Keratinocyte (primary cell): Measurements from ENCODE around the gene TMEM229B. TPM values are rescaled to one million over a fixed set of nuclear protein-coding genes. Genes with fewer than 3 reads are reported as not detected.

Source experiments
- DNase-seq: peaks from one replicate; pipeline ENCODE4 v3.0.0-alpha.2; 2011; ENCODE audit warnings: low read depth, missing footprints, low spot score
- FAIRE-seq: peaks from 2 replicates; lab custom pipeline; 2011; peaks lifted over from hg19 to GRCh38; lab: Jason Lieb, UNC
- H2AFZ ChIP-seq: 2 replicates; pipeline ENCODE4 v1.6.0; 2012; ENCODE audit warnings: low read length, control low read depth, inconsistent platforms; ENCODE audit not compliant: control insufficient read depth
- H3K27ac ChIP-seq: 2 replicates; pipeline ENCODE4 v1.5.1; 2011; ENCODE audit warnings: low read length; ENCODE audit not compliant: control insufficient read depth, insufficient read depth
- H3K27me3 ChIP-seq: 3 replicates; pipeline ENCODE4 v1.6.0; 2011; ENCODE audit warnings: low read length; ENCODE audit not compliant: control insufficient read depth, insufficient read depth; ENCODE audit errors: extremely low read depth
- H3K36me3 ChIP-seq, 2 experiments: 2 replicates in 1 of 2; 3 replicates in 1 of 2; pipeline ENCODE4 v1.5.1; 2011; ENCODE audit warnings: low read length in 2 of 2, mild to moderate bottlenecking in 1 of 2; ENCODE audit not compliant: control insufficient read depth in 2 of 2, insufficient read depth in 2 of 2; ENCODE audit errors: extremely low read depth in 1 of 2
- H3K4me1 ChIP-seq: 3 replicates; pipeline ENCODE4 v1.5.1; 2011; ENCODE audit warnings: low read length; ENCODE audit not compliant: control insufficient read depth, insufficient read depth; ENCODE audit errors: extremely low read depth
- H3K4me2 ChIP-seq: 3 replicates; pipeline ENCODE4 v1.6.0; 2011; ENCODE audit warnings: low read depth, low read length; ENCODE audit not compliant: control insufficient read depth, insufficient read depth; ENCODE audit errors: extremely low read depth
- H3K4me3 ChIP-seq, 3 experiments: fragments of 200-600 bp in 1 of 3; sonication (generic) in 1 of 3; 2 replicates in 2 of 3; 3 replicates in 1 of 3; pipeline ENCODE4 v1.5.1; 2011 to 2016; ENCODE audit warnings: low read length in 3 of 3, mild to moderate bottlenecking in 3 of 3, control low read depth in 2 of 3, inconsistent platforms in 1 of 3, low read depth in 1 of 3, mixed read lengths in 1 of 3, mixed run types in 1 of 3, moderate library complexity in 1 of 3; ENCODE audit not compliant: control insufficient read depth in 2 of 3, insufficient read depth in 2 of 3; ENCODE audit errors: extremely low read depth in 1 of 3
- H3K79me2 ChIP-seq: 2 replicates; pipeline ENCODE4 v1.6.0; 2012; ENCODE audit warnings: low read length; ENCODE audit not compliant: control insufficient read depth, insufficient read depth
- H3K9ac ChIP-seq: 3 replicates; pipeline ENCODE4 v1.6.0; 2011; ENCODE audit warnings: low read length; ENCODE audit not compliant: control insufficient read depth, insufficient read depth; ENCODE audit errors: extremely low read depth
- H3K9me1 ChIP-seq: 3 replicates; pipeline ENCODE4 v1.6.0; 2011; ENCODE audit warnings: low read length; ENCODE audit not compliant: control insufficient read depth, insufficient read depth; ENCODE audit errors: extremely low read depth
- H3K9me3 ChIP-seq: 2 replicates; pipeline ENCODE4 v1.5.1; 2012; ENCODE audit warnings: low read depth, low read length; ENCODE audit not compliant: control insufficient read depth
- H4K20me1 ChIP-seq: 3 replicates; pipeline ENCODE4 v1.6.0; 2011; ENCODE audit warnings: low read length; ENCODE audit not compliant: control insufficient read depth, insufficient read depth; ENCODE audit errors: extremely low read depth
- EZH2 ChIP-seq: IDR thresholded peaks from one replicate; pipeline ENCODE4 v1.6.1; 2012; ENCODE audit warnings: inconsistent platforms, mild to moderate bottlenecking, low read length, moderate library complexity
- dilution Hi-C: fragments of 300-500 bp; cut with MboI; formaldehyde crosslinking; loops from one replicate; pipeline ENCODE4 v1.7.0; 2020; ENCODE audit warnings: low sequenced_read_pairs; ENCODE audit not compliant: extremely low pct_ligation_motif_present
- polyA plus RNA-seq, 5 experiments: library from polyadenylated mRNA; depleted of rRNA in 3 of 5; stranded (reverse) in 3 of 5; stranded (forward) in 1 of 5; unstranded in 1 of 5; fragments of >200 nt; gene quantifications; 1 replicate in 1 of 5; 2 replicates in 3 of 5; 3 replicates in 1 of 5; pipeline versions ENCODE4 v1.2.1 to v1.2.3, GENCODE V29; 2011 to 2012; ENCODE audit warnings: missing spikeins in 2 of 5, low read depth in 1 of 5, low replicate concordance in 1 of 5
- TF ChIP-seq, protein P1 (sequence below), 3 experiments: IDR thresholded peaks in 1 of 3; conservative IDR thresholded peaks in 1 of 3; optimal IDR thresholded peaks in 1 of 3; 2 replicates in 2 of 3; 3 replicates in 1 of 3; pipeline versions ENCODE3 to v1.5.1; 2011; ENCODE audit warnings: low read length in 3 of 3, mild to moderate bottlenecking in 3 of 3, moderate library complexity in 2 of 3, control low read depth in 1 of 3, inconsistent platforms in 1 of 3; ENCODE audit not compliant: insufficient read depth in 2 of 3; ENCODE audit errors: extremely low read depth in 1 of 3

TMEM229B gene
- polyA plus RNA-seq, 1 donor (not counting 4 experiments of a cell fraction or from before 2014, with no cell fraction given), result 1.0 TPM

DNA sequence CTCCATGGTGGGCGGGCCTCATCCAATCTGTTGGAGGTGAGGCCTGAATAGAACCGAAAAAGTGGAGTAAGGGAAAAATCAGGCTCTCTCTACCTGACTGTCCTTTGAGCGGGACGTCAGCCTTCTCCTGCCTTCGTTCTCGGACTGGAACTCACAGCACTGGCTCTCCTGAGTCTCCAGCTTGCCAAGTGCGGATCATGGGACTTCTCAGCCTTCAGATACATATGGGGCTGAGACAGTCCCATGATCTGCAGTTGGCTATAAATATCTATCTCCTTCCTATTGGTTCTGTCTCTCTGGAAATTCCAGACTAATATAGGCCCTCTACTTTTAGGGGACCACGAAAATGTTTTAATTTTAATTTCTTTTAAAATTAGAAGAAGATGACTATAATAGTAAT is 46.8 kb downstream of the TMEM229B start:
- TF ChIP-seq EZH2, result no peak
- TF ChIP-seq, protein P1, sequence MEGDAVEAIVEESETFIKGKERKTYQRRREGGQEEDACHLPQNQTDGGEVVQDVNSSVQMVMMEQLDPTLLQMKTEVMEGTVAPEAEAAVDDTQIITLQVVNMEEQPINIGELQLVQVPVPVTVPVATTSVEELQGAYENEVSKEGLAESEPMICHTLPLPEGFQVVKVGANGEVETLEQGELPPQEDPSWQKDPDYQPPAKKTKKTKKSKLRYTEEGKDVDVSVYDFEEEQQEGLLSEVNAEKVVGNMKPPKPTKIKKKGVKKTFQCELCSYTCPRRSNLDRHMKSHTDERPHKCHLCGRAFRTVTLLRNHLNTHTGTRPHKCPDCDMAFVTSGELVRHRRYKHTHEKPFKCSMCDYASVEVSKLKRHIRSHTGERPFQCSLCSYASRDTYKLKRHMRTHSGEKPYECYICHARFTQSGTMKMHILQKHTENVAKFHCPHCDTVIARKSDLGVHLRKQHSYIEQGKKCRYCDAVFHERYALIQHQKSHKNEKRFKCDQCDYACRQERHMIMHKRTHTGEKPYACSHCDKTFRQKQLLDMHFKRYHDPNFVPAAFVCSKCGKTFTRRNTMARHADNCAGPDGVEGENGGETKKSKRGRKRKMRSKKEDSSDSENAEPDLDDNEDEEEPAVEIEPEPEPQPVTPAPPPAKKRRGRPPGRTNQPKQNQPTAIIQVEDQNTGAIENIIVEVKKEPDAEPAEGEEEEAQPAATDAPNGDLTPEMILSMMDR (optimal IDR thresholded peaks at IDR 0.05 in 1 of 3, IDR thresholded peaks at IDR 0.05 in 1 of 3, conservative IDR thresholded peaks at IDR 0.05 in 1 of 3; ENCODE audit: extremely low read depth in 1 of 3, insufficient read depth in 2 of 3, low read length in 3 of 3), result no peak
- no peak for DNase-seq
- no peaks in the 10 kb centered on the region for H3K36me3 ChIP-seq
- H3K9ac ChIP-seq, result no peak overlapping the region
- H3K9me3 ChIP-seq, result no peaks in the 10 kb centered on the region
- H3K4me3 ChIP-seq, result no peak overlapping the region
- H3K9me1 ChIP-seq, result no peaks in the 10 kb centered on the region
- H4K20me1 ChIP-seq, result no peaks in the 10 kb centered on the region
- H3K4me1 ChIP-seq, result peaks cover 53% of the 10 kb centered on the region
- no peak overlapping the region for H2AFZ ChIP-seq
- FAIRE-seq, result no peak
- dilution Hi-C loops, result no loop called here
- no peak overlapping the region for H3K4me2 ChIP-seq
- H3K27me3 ChIP-seq, result no peaks in the 10 kb centered on the region
- H3K79me2 ChIP-seq, result no peaks in the 10 kb centered on the region
- no peak overlapping the region for H3K27ac ChIP-seq

DNA sequence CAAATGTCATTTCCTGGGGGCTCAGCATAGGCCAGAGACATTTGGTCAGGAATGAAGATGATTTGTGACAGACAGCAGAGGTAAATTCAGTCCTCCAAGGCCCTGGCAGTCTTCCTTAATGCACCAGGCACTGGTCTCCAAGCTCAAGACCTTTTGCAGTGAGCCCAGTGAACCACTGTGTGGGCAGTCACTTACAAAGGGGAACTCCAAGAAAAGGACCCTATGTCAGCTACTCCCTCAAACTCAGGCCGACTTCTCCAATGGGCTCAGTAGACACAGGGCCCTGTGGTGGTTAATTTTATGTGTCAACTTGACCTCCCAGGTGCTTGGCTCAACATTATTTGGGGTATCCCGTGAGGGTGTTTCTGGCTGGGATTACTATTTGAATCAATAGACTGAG is 47.3 kb downstream of the TMEM229B start:
- H2AFZ ChIP-seq, result no peak overlapping the region
- no peaks in the 10 kb centered on the region for H3K36me3 ChIP-seq
- no peaks in the 10 kb centered on the region for H3K9me1 ChIP-seq
- H3K4me3 ChIP-seq, result no peak overlapping the region
- no peak overlapping the region for H3K9ac ChIP-seq
- no peak for DNase-seq
- no peak overlapping the region for H3K4me2 ChIP-seq
- peak; percentile 41 for FAIRE-seq
- H3K27me3 ChIP-seq, result no peaks in the 10 kb centered on the region
- dilution Hi-C loops, result no loop called here
- H3K9me3 ChIP-seq, result no peaks in the 10 kb centered on the region
- H3K79me2 ChIP-seq, result no peaks in the 10 kb centered on the region
- no peaks in the 10 kb centered on the region for H4K20me1 ChIP-seq
- no peak overlapping the region for H3K27ac ChIP-seq
- H3K4me1 ChIP-seq, result peaks cover 48% of the 10 kb centered on the region
- no peak for TF ChIP-seq EZH2
- TF ChIP-seq, protein P1 (optimal IDR thresholded peaks at IDR 0.05 in 1 of 3, IDR thresholded peaks at IDR 0.05 in 1 of 3, conservative IDR thresholded peaks at IDR 0.05 in 1 of 3; ENCODE audit: extremely low read depth in 1 of 3, insufficient read depth in 2 of 3, low read length in 3 of 3), result no peak
